ENCODE results near the gene QDPR.
"Not testable (repeated sequence)": the region's sequence is repeated elsewhere in the genome, so short reads cannot be mapped to it uniquely, and the experiment has no call there.

QDPR gene

DNA sequence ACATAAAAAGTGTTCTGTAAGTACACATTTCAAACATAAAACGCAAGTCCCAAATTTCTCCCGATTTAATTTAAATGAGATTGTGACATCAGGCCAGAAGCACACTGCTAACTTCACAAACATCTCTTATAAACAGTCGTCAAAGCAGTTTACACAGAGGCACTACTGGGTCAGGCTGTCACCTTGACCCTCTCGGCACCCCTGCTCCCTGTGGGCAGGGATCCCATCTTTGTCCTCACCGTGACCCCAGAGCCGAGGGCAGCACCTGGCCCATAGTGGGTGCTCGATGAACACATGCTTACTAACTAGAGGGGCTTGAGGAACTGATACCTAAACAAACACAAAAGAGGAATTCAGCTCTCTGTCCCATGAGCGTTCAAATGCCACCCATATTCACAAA, 22.2 kb downstream of the QDPR start:
- DNase-seq: no peak

DNA sequence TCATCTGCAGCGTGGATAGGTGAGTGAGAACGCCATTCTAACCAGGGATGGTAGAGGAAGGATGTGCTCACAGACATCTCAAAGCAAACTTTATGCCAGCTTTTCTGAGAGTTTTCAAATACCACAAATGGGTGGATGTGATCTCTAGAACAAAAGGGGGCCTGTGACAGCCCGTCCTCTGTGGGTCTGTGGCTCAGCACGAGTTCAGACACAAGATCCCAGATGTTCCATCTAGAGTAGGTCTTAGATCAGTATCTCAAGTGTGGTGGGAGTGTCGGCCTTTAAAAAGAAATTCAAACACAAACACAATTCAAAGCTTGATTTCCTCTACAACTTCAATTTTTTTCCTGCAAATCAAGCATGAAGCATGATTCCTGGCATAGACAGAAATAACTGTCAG, 22.8 kb downstream of the QDPR start:
- DNase-seq: no peak

DNA sequence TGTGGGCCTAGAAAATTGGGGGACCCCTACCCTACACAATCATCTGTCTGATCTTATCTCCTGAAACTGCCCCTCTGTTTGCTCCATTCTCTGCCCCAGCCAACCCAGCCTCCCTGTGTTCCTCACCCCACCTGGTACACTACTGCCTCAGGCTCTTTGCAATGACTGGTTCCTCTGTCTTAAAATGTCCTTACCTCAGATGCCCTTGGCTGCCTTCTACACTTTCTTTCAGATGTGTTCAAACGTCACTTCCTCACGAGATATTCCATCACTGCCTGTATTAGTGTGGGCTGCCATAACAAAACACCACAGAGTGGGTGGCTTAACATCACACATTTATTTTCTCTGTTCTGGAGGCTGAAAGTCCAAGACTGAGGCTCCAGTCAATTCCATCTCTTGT, 29.2 kb downstream of the QDPR start:
- DNase-seq: no peak

DNA sequence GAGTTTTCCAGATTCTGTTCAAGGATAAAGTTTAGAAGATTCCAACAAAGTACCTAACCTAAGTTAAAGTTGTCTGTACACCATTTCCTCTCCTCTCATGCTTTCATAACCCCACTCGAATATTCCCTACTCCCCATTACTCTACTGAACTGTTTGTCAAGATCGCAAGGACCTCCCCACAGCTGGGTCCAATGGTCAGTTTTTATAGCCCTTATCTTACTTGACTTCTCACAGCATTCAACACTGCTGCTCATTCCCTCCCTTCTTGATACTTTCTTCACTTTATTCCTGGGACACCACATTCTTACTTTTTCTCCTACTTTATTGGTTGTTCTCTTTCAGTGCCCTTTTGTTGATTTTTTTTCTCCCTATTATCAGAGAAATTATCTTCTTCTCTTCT, 30.9 kb downstream of the QDPR start:
- DNase-seq: no peak

DNA sequence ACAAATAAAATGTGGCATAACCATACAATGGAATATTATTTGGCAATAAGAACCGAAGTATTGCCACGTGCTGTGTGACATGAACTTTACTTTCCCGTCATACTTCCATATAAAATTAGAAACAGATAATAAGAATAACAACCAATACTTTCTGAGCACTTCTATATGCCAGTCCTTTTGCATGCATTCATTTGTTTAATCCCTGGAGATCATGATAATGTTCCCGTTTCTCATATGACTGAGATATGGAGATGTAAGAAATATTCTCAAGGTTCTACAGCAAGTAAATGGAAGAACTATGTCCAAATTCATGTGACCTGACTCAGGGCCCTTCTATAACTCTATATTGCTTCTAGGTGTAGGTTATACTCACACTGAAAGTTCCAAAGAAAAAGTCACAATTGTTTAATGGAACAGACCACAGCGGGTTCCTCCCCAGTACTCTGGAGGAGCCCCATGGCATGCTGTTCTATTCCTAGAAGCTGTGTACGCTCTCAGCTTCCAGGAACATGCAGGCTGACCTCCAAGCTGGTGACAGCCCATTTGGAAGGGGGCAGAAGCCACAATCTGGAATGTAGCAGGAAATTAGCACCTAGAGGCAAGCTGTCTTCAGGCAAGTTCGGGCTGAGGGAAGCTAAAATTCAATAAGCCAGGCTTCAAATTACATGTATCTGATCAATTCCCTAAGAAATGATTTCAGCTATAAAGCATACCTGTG, 31.5 kb downstream of the QDPR start:
- no peak for DNase-seq

DNA sequence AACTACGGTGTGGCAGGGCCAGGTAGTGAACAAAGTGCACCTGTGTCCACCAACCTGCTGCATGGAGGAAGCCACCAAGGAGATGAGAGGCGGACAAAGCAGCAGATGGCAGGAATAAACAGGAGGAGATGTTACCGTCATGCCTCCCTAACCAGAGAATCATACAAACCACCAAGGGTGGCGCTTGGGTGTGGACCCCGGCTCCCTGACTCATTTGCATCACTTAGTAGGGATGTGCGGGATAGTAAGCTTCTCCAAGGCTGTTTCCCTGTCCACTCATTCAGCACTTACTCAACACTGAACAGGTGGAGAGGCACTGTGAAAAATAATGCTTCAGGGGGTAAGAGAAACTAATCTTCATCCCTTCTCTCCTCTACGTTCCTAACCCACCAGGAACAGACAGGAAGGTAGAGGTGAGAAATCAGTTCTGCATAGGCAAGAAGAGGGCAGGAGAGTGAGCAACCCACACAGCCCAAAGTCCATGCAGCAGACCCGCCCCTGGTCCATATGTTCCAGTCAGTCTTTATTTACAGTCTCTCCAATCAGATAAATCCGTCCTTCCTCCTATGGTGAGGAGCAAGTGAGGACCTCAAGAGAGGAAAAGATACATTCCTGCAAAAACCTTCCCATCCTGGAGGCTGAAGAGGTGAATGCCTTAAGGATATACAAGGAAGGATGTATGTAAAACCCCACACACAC, 34.0 kb downstream of the QDPR start:
- peak in 1 of 2 experiments; percentile 11 for DNase-seq

DNA sequence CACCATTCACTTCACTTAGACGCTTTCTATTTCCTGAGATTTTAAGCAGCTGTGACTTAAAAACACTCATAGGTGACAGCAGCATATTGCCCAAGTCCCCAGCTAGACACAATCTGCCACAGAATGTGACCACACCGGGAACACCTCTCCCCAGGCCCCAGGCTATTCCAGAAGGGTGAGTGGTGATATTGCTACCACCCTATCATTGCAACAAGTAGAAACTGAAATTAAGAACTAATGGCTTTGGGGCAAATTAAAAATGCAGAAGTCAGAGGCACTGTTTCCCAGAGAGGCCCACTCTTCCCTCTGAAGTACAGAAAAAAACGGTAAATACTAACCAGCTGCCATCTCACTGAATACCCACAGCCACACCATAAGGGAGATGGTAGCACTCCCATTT, 35.0 kb downstream of the QDPR start:
- DNase-seq: peak in 1 of 2 experiments; percentile 11

DNA sequence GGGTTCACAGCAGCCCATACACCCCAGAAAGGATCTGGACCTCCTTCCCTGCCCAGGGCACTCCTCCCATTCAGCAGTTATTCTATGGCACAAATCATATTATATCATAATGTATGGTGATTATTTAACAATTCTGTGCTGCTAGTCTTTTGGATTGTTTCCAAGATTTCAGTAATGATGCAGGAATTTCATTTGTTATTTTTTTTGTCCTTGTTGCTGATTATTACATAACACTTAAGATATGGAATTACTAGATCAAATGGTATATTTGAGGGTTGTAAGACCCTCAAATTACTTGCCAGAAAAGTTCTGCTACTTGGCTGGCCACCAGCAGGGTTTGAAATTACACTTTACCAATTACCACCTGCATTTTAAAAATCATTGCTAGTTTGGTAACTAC, 36.4 kb downstream of the QDPR start:
- DNase-seq: no peak

DNA sequence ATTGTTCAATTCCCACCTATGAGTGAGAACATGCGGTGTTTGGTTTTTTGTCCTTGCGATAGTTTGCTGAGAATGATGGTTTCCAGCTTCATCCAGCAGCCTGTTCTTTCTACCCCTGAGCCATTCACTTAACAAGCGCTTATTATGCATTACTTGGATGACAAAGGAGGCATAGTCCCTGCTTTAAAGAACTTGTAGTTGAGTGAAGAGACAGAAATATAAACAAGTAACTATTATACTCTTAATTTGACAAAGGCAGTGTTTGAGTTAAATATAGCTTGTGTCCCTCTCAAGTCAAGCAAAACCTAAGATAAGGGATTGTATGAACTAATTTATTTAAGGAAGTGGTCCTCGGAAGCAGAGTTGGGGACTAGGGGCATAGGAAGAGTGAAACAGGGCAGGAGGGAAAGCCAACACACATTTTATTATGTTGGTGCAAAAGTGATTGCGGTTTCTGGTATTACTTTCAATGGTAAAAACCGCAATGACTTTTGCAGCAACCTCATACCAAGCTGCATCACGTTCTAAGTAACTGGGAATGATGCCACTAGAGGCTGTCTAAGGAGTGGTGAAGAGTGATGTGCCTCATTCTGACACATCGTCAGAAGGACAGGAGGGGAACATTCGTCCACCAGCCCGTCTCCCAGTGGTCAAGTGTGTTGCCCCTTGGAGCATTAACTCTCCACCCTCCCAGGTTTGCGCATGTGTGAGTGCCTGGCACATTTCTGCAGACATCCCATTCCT, 41.8 kb downstream of the QDPR start:
- no peak for DNase-seq

DNA sequence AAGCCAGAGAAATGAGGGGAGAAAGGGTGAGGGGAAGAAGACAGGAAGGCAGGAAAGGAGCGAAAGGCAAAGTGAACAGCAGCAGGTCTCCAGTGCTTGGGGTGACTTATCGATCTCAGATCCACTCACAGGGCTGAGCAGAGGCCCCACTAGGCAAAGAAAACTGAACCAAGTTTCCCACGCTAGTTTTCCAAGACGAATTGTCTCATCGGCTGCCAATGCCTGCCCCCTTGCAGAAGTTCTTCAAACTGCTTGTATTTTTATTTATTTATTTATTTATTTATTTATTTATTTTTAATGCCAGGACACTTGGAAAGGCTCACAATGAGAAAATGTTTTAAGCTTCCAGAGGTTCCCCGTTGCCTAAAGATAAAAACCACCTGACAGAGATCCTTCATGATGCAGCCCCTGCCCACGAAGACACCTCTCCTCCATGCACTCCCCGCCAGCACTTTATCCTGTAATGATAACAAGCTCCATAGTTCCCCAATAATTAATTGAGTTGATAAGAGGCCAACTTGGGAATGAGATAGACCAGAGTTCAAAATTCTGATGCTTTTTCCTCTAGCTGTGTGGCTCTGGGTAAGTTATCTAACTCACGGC, 43.2 kb downstream of the QDPR start:
- DNase-seq: peak; percentile 18 to 31

DNA sequence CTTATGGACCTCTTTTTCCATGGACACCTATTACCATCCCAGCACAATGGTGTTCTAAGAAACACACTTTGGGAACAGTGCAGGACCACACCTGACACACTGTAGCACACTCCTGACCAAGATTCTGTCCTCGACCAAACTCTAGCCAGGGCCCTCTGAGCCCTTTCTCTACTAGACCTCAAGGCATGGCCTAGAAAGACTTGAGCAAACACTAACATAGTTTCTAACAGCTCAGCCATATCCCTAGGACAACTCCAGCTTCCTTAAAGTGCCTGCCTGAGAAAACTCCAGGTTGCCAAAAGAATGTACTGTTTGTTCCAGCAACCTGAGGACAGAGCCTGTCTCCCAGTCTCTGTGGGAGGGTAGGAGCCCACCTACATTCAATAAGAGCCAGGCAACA, 48.3 kb downstream of the QDPR start:
- DNase-seq: no peak

DNA sequence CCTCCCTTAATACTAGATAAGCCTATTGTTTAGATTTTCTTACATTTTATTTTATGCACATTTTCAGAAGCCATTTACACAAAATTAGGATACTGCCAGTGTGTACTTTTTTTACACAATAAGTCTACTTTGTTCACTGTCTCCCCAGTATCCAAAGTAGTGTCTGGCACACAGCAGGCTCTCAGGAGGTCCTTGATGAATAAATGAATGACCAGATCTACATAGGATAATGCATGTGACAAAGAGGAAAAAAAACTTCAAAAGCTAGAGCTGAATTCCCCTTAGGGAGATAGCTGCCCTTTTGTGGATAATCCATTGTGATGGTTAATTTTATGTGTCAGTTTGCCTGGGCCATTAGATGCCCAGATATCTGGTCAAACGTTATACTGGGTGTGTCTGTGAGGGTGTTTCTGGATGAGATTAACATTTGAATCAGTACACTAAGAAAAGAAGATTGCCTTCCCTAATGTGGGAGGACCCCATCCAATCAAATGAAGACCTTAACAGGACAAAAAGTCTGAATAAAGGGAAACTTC, 61.6 kb downstream of the QDPR start:
- DNase-seq: no peak

DNA sequence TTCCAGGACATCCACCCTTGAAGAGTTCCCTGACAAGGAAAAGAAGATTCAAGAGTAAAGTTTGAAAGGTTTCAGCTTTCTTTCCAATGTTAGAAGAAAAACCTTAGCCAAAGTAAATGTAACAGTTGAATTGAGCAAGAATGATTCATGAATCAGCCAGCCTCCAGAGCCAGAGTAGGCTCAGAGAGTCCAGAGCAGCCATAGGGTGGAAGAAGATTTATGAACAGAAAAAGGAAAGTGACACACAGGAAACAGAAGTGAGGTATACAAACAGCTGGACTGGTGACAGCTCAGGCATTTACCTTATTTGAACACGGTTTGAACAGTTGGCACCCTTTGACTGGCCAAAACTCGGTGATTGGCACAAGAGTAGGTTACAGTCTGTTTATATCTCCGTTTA, 63.2 kb downstream of the QDPR start:
- no peak for DNase-seq

DNA sequence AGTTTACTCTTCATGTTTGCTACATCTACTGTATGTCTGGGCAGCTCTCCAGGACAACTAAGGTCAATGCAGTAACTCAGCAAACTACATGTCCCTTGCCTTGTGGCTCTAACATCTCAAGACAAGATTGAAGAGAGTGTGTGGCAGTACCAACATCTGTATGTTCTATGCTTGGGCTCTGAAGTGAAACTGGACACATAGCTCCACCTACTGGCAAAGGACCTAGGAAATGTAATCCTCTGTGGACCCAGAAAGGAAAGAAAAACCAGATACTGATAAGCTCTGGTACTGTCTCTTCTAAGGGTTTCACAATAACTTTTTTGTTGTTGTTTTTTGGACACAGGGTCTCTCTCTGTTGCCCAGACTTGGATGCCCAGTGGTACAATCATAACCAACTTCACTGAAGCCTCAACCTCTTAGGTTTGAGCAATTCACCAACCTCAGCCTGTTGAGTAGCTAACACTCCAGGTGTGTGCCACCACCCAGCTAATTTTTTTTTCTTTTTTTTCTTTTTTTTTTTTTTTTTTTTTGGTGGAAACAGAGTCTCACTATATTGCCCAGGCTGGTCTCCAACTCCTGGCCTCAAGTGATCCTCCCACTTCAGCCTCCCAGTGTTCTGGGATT, 64.1 kb downstream of the QDPR start:
- DNase-seq: peak; percentile 22 to 76

DNA sequence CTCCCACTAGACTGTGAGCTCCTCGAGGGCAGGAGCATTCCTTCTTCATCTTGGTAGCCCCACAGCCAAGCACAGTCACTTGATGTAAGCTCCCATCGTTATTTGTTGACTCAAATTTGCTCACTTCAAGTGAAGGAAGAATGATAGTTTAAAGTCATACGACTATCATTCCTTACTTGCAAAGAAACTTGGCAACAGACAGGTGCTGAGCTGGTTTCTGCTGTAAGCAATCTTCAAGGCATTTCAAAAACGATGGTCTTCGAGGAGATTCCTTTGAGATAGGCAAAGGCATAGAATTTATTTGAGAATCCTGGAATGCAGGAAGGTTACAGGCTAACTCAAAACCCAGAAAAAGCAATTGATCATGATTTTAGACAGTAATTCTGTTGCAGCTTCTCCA, 64.8 kb downstream of the QDPR start:
- no peak for DNase-seq

DNA sequence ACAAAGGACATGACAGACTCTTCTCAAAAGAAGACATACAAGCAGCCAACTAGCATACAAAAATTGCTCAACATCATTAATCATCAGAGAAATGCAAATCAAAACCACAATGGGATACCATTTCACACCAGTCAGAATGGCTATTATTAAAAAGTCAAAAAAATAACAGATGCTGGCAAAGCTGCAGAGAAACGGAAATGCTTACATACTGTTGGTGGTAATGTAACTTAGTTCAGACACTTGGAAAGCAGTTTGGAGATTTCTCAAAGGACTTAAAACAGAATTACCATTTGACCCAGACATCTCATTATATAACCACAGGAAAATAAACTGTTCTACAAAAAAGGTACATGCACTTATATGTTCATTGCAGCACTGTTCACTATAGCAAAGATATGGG, 69.4 kb downstream of the QDPR start:
- not testable (repeated sequence) for DNase-seq

DNA sequence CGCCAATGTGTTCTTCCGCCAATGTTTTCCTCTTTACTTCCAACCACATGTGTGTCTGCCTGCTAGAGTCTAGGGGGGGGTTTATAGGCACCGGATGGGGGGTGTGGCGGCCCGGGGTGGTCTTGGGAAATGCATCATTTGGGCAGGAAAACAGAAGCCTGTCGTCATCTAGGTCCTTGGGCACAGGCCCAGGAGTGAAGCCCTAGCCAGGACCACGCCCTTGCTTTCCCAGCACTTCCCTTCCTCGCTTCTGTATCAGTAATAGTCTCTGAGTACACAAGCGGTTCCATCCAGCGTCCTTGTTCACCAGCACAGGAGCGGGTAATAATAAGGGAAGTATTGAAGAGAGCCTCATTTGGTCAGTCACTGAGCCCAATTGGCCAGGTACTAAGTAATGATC, 74.5 kb downstream of the QDPR start:
- no peak for DNase-seq

DNA sequence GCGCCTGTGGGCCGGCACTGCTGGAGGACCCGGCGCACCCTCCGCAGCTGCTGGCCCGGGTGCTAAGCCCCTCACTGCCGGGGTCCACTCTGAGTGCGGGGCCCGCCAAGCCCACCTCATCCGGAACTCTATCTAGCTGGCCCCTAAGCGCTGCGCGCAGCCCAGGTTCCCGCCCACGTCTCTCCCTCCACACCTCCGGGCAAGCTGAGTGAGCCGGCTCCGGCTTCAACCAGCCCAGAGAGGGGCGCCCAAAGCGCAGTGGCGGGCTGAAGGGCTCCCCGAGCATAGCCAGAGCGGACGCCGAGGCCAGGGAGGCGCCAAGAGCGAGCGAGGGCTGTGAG, 75.2 kb downstream of the QDPR start:
- no peak for DNase-seq

Measured in NCI-H524 (cell line).